Ramos (cell line): ENCODE results near the gene TMEM74B.
"Not testable (repeated sequence)": the region's sequence is repeated elsewhere in the genome, so short reads cannot be mapped to it uniquely, and the experiment has no call there.

Experiments used
- in situ Hi-C: fragments of 300-500 bp; cut with MboI; formaldehyde crosslinking; loops from one replicate; pipeline ENCODE4 v1.14.3; 2022; ENCODE audit warnings: low sequenced_read_pairs; ENCODE audit not compliant: unreplicated experiment

TMEM74B gene

DNA sequence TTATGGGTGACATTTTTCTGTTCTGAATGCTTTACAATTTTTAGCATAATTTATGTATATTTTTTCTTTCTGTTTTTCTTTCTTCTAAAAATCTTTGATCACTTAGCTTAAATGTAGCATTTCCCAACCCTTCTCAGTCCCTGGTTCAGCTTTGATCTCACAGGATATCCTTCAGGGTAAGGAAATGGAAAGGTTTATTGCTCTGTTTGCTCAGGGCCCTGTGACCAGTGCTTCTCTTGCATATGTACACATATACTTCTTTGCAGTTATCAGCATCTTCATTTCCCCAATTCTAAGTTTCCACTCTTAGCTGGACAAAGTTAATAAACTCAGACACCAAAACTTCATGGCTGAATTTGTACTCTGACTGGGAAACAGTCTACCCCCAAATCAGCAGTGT is 30.6 kb downstream of the TMEM74B start:
- in situ Hi-C loops: no loop called here

DNA sequence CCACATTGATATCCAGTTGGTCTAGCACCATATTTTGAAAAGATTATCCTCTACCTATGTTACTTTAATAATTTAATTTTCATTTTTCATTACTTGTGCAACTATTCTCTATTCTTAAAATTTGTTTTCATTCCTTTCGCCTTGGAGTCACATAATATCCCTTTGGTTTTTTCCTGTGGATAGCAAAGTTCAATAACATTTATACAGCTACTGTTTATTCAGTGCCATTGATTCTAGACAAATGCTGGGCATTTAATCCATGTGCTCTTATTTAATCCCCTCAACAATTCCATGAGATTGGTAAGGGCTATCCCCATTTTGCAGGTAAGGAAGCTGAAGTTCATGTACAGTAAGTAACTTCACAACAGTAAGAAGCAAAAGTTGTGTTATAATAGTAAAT is 33.8 kb downstream of the TMEM74B start:
- in situ Hi-C loops: no loop called here

GRCh38 chr20:1150218-1150617 is 34.6 kb downstream of the TMEM74B start:
- in situ Hi-C loops: no loop called here

DNA sequence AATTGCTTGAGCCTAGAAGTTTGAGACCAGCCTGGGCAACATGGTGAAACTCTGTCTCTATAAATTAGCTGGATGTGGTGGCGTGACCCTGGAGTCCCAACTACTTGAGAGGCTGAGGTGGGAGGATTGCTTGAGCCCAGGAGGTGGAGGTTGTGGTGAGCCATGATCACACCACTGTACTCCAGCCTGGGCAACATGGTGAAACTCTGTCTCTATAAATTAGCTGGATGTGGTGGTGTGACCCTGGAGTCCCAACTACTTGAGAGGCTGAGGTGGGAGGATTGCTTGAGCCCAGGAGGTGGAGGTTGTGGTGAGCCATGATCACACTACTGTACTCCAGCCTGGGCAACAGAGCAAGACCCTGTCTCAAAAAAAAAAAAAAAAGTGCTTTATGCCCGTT is 35.0 kb downstream of the TMEM74B start:
- in situ Hi-C loops: not testable (repeated sequence)

- in situ Hi-C loops: no loop called here
Measured at GRCh38 chr20:1146957-1147356, 37.8 kb downstream of the TMEM74B start.

DNA sequence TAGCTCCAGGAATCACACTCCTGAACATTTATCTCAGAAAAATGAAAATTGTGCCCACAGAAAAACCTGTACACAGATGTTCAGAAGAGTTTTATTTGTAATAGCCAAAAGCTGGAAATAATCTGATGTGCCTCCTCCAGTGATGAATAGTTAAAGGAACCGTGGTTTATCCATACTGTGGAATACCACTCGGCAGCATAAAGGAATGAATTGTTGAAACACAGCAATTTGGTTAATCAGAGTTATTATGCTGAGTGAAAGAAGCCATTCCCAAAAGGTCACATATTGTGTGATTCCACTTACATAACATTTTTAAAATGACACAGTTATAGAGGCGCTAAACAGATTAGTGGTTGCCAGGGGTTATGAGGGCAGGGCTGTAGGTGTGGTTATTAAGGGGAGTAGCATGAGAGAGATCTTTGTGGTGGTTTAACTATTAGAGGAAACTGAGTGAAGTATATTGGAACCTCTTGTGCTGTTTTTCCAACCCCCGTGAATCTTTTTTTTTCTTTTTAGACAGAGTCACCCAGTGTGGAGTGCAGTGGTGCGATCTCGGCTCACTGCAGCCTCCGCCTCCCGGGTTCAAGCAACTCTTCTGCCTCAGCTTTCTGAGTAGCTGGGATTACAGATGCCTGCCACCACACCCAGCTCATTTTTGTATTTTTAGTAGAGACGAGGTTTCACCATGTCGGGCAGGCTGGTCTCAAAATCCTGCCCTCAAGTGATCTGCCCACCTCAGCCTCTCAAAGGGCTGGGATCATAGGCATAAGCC is 40.2 kb downstream of the TMEM74B start:
- in situ Hi-C loops: no loop called here

GRCh38 chr20:1137236-1137635 is 47.5 kb downstream of the TMEM74B start:
- in situ Hi-C loops: no loop called here

- in situ Hi-C loops: no loop called here
Measured at GRCh38 chr20:1134836-1135235, 49.9 kb downstream of the TMEM74B start.

- in situ Hi-C loops: no loop called here
Measured at GRCh38 chr20:1134355-1134754, 50.4 kb downstream of the TMEM74B start.

- in situ Hi-C loops: no loop called here
Measured at GRCh38 chr20:1131354-1131753, 53.4 kb downstream of the TMEM74B start.

DNA sequence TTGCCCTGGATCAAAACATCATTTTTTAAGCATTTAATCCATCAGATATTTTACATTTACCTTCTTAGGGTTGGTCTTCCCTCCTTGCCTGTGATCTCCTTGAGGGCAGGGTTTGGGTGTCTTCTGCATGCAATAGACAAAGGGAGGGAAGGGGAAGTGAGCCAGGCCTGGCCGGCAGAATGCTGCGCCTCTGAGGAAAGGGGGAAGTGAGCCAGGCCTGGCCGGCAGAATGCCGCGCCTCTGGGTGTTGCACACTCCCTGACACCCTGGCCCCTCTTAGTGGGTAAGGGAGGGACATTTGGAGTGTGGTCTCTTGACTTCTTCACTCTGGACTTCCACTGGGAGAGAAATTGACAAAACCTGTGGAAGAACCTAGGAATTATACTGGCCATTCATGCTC is 53.9 kb downstream of the TMEM74B start:
- in situ Hi-C loops: no loop called here
